IPS-18a (cell line): ENCODE results near the gene KRTAP4-4.
"Not testable (repeated sequence)": the region's sequence is repeated elsewhere in the genome, so short reads cannot be mapped to it uniquely, and the experiment has no call there.

Source experiments
- H3K27ac ChIP-seq: one replicate; pipeline ENCODE4 v1.5.1; 2013; ENCODE audit warnings: low read length
- H3K27me3 ChIP-seq: one replicate; pipeline ENCODE4 v1.6.1; 2013; ENCODE audit warnings: mild to moderate bottlenecking, low read length; ENCODE audit not compliant: control insufficient read depth, insufficient read depth
- H3K36me3 ChIP-seq: one replicate; pipeline ENCODE4 v1.6.1; 2013; ENCODE audit warnings: low read depth, low read length; ENCODE audit not compliant: control insufficient read depth
- H3K4me1 ChIP-seq: one replicate; pipeline ENCODE4 v1.6.1; 2013; ENCODE audit warnings: low read depth, low read length; ENCODE audit not compliant: control insufficient read depth
- H3K4me3 ChIP-seq: one replicate; pipeline ENCODE4 v1.5.1; 2013; ENCODE audit warnings: low read length
- H3K9ac ChIP-seq: one replicate; pipeline ENCODE4 v1.6.1; 2013; ENCODE audit warnings: mild to moderate bottlenecking, low read length, moderate library complexity
- H3K9me3 ChIP-seq: one replicate; pipeline ENCODE4 v1.6.1; 2013; ENCODE audit warnings: low read depth, low read length; ENCODE audit not compliant: control insufficient read depth

The KRTAP4-4 gene

GRCh38 chr17:41176744-41177387 is 16.3 kb upstream of the KRTAP4-4 start:
- H3K27ac ChIP-seq = no peak overlapping the region
- no peaks in the 10 kb centered on the region for H3K27me3 ChIP-seq
- H3K9me3 ChIP-seq = no peaks in the 10 kb centered on the region
- no peaks in the 10 kb centered on the region for H3K36me3 ChIP-seq
- no peak overlapping the region for H3K9ac ChIP-seq
- no peak overlapping the region for H3K4me3 ChIP-seq
- no peaks in the 10 kb centered on the region for H3K4me1 ChIP-seq

GRCh38 chr17:41171886-41172285 is 11.3 kb upstream of the KRTAP4-4 start:
- no peaks in the 10 kb centered on the region for H3K36me3 ChIP-seq
- H3K4me1 ChIP-seq = no peaks in the 10 kb centered on the region
- H3K9me3 ChIP-seq = no peaks in the 10 kb centered on the region
- no peak overlapping the region for H3K27ac ChIP-seq
- no peak overlapping the region for H3K4me3 ChIP-seq
- H3K9ac ChIP-seq = no peak overlapping the region
- H3K27me3 ChIP-seq = no peaks in the 10 kb centered on the region

GRCh38 chr17:41168121-41168520 is 7.6 kb upstream of the KRTAP4-4 start, which contains the start of gene KRTAP4-3:
KRTAP4-3 (minus strand) TSS chr17:41168221; CDS start chr17:41168172, 49 bp downstream.
- no peaks in the 10 kb centered on the region for H3K27me3 ChIP-seq
- H3K27ac ChIP-seq = no peak within 1 kb of the TSS
- no peaks in the 10 kb centered on the region for H3K9me3 ChIP-seq
- no peaks in the 10 kb centered on the region for H3K4me1 ChIP-seq
- no peak within 1 kb of the TSS for H3K4me3 ChIP-seq
- no peaks in the 10 kb centered on the region for H3K36me3 ChIP-seq
- no peak within 1 kb of the TSS for H3K9ac ChIP-seq

- H3K9ac ChIP-seq = no peak overlapping the region
- H3K4me1 ChIP-seq = no peaks in the 10 kb centered on the region
- H3K36me3 ChIP-seq = no peaks in the 10 kb centered on the region
- H3K27me3 ChIP-seq = no peaks in the 10 kb centered on the region
- no peaks in the 10 kb centered on the region for H3K9me3 ChIP-seq
- no peak overlapping the region for H3K27ac ChIP-seq
- no peak overlapping the region for H3K4me3 ChIP-seq
Observed at GRCh38 chr17:41167561-41167960, 7.0 kb upstream of the KRTAP4-4 start.

- H3K4me3 ChIP-seq = no peak overlapping the region
- no peaks in the 10 kb centered on the region for H3K27me3 ChIP-seq
- H3K4me1 ChIP-seq = no peaks in the 10 kb centered on the region
- H3K9ac ChIP-seq = no peak overlapping the region
- no peaks in the 10 kb centered on the region for H3K9me3 ChIP-seq
- H3K36me3 ChIP-seq = no peaks in the 10 kb centered on the region
- H3K27ac ChIP-seq = no peak overlapping the region
Observed at GRCh38 chr17:41163828-41164227, 3.3 kb upstream of the KRTAP4-4 start.

- H3K27ac ChIP-seq, H3K4me3 ChIP-seq, H3K9me3 ChIP-seq, H3K27me3 ChIP-seq, H3K36me3 ChIP-seq, H3K9ac ChIP-seq, H3K4me1 ChIP-seq: not testable (repeated sequence)
Observed at GRCh38 chr17:41160190-41160589, 358 bp downstream of the KRTAP4-4 start.

GRCh38 chr17:41153856-41154255 is 6.7 kb downstream of the KRTAP4-4 start:
- Histone ChIP-seq H3K27me3 (no peaks in the 10 kb centered on the region), H3K4me1 (no peaks in the 10 kb centered on the region), H3K27ac (no peak overlapping the region), H3K4me3 (no peak overlapping the region), H3K36me3 (no peaks in the 10 kb centered on the region), H3K9me3 (no peaks in the 10 kb centered on the region), H3K9ac (no peak overlapping the region)

- H3K9me3 ChIP-seq = no peaks in the 10 kb centered on the region
- H3K27ac ChIP-seq = no peak overlapping the region
- no peaks in the 10 kb centered on the region for H3K27me3 ChIP-seq
- no peak overlapping the region for H3K4me3 ChIP-seq
- no peaks in the 10 kb centered on the region for H3K36me3 ChIP-seq
- no peaks in the 10 kb centered on the region for H3K4me1 ChIP-seq
- no peak overlapping the region for H3K9ac ChIP-seq
Observed at GRCh38 chr17:41151525-41151924, 9.0 kb downstream of the KRTAP4-4 start.

GRCh38 chr17:41150026-41150425 is 10.5 kb downstream of the KRTAP4-4 start:
- H3K36me3 ChIP-seq = no peaks in the 10 kb centered on the region
- no peak overlapping the region for H3K27ac ChIP-seq
- H3K9me3 ChIP-seq = no peaks in the 10 kb centered on the region
- no peak overlapping the region for H3K4me3 ChIP-seq
- H3K4me1 ChIP-seq = no peaks in the 10 kb centered on the region
- no peaks in the 10 kb centered on the region for H3K27me3 ChIP-seq
- no peak overlapping the region for H3K9ac ChIP-seq

- H3K4me1 ChIP-seq = no peaks in the 10 kb centered on the region
- H3K27me3 ChIP-seq = no peaks in the 10 kb centered on the region
- no peak within 1 kb of the TSS for H3K27ac ChIP-seq
- no peaks in the 10 kb centered on the region for H3K36me3 ChIP-seq
- no peaks in the 10 kb centered on the region for H3K9me3 ChIP-seq
- no peak within 1 kb of the TSS for H3K9ac ChIP-seq
- H3K4me3 ChIP-seq = no peak within 1 kb of the TSS
Observed at GRCh38 chr17:41149652-41149985, 10.9 kb downstream of the KRTAP4-4 start, which contains the start of gene KRTAP4-5. KRTAP4-5 (minus strand) TSS chr17:41149825; CDS start chr17:41149767, 58 bp downstream.

- H3K9me3 ChIP-seq, H3K27me3 ChIP-seq, H3K9ac ChIP-seq, H3K4me3 ChIP-seq, H3K4me1 ChIP-seq, H3K36me3 ChIP-seq, H3K27ac ChIP-seq: not testable (repeated sequence)
Observed at GRCh38 chr17:41148971-41149651, 11.4 kb downstream of the KRTAP4-4 start.
